Activated CD4-positive, alpha-beta T cell treated with anti-CD3 and anti-CD28 coated beads for 1 hour (primary cell): Measurements from ENCODE around the gene PCDHB9.
"Not testable (repeated sequence)": the region's sequence is repeated elsewhere in the genome, so short reads cannot be mapped to it uniquely, and the experiment has no call there.

Experiments used
- DNase-seq: peaks from one replicate; pipeline ENCODE4 v3.0.0-alpha.2; 2020

Gene PCDHB9

DNA sequence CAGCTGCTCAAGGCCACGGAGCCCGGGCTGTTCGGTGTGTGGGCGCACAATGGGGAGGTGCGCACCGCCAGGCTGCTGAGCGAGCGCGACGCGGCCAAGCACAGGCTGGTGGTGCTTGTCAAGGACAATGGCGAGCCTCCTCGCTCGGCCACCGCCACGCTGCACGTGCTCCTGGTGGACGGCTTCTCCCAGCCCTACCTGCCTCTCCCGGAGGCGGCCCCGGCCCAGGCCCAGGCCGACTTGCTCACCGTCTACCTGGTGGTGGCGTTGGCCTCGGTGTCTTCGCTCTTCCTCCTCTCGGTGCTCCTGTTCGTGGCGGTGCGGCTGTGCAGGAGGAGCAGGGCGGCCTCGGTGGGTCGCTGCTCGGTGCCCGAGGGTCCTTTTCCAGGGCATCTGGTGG is 2.2 kb downstream of the PCDHB9 start:
- DNase-seq, result not testable (repeated sequence)

DNA sequence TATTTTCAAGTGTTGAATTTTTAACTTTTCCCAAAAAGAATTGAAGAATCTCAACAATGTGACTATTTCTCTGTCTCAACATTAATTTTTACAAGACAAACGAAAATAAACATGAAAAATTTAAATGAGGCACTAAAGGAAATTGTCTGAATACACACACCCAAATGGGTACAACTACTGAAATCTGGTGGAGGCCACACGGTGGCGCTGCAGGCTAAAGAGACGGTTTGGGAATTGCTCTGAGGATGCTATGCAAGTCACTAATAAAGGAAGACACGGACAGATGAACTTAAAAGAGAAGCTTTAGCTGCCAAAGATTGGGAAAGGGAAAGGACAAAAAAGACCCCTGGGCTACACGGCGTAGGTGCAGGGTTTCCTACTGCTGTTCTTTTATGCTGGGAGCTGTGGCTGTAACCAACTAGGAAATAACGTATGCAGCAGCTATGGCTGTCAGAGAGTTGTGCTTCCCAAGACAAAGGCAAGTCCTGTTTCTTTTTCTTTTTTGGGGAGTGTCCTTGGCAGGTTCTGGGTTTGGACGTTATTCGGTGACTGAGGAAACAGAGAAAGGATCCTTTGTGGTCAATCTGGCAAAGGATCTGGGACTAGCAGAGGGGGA is 5.3 kb downstream of the PCDHB9 start, which contains the start of gene PCDHB10:
Gene PCDHB10, plus strand, starts transcription at position 244 of the 616 bp plus-strand sequence. Its CDS starts 200 bp downstream, at position 444.
- no peak for DNase-seq

DNA sequence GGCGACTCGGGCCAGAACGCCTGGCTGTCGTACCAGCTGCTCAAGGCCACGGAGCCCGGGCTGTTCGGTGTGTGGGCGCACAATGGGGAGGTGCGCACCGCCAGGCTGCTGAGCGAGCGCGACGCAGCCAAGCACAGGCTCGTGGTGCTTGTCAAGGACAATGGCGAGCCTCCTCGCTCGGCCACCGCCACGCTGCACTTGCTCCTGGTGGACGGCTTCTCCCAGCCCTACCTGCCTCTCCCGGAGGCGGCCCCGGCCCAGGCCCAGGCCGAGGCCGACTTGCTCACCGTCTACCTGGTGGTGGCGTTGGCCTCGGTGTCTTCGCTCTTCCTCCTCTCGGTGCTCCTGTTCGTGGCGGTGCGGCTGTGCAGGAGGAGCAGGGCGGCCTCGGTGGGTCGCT is 7.4 kb downstream of the PCDHB9 start:
- DNase-seq, result not testable (repeated sequence)

DNA sequence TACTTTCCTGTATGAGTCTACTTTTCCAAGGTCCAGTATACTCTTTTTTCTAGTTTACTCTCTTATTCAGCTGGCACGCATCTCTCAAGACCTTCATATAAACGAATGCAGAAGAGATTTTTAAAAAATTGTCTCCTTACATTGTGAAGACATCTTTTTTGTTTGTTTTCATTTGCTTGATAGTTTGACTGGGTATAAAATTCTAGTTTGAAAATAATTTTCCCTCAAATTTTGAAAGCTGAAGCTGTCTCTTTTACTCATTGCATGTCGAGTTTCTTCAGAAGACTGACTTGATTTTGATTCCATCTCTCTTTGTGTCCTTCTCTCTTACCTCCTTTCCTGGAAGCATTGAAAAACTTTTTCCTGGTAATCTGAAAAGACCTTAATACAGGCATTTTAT is 9.4 kb downstream of the PCDHB9 start:
- DNase-seq, result no peak

DNA sequence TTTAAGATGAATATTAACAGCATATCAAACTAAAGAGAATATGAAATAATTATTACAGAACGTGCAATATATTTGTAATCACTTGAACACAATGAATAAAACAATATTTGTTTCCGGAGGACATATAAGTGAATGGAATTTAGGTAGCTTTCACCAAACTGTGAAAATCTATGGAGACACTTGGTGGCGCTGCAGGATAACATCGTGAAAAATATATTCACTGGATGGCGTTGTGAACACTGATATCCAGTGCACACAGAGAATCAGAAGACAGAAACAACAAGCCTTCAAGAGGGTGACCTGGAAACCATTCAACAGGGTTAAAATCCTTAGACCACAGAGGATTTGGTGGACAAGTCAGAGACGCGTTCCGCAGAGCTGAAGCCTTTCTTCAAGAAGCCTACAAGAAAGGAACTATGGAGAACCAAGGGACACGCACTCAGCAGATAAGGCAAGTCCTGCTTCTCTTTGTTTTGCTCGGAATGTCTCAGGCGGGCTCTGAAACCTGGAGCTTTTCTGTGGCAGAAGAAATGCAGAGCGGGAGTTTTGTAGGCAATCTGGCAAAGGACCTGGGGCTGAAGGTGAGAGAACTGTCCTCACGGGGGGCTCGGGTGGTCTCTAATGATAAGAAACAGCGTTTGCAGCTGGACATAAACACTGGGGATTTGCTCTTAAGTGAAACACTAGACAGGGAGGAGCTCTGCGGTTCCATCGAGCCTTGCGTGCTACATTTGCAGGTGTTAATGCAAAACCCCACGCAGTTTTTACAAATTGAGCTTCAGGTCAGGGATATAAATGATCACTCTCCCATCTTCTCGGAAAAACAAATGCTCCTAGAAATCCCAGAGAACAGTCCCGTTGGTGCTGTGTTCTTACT is 12.6 kb downstream of the PCDHB9 start, which contains the start of gene PCDHB11:
Gene PCDHB11, plus strand, starts transcription at position 269 of the 877 bp plus-strand sequence. Its CDS starts 148 bp downstream, at position 417.
- DNase-seq, result no peak

DNA sequence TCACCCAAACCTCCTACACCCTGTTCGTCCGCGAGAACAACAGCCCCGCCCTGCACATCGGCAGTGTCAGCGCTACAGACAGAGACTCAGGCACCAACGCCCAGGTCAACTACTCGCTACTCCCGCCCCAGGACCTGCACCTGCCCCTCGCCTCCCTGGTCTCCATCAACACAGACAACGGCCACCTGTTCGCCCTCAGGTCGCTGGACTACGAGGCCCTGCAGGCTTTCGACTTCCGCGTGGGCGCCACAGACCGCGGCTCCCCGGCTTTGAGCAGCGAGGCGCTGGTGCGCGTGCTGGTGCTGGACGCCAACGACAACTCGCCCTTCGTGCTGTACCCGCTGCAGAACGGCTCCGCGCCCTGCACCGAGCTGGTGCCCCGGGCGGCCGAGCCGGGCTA is 14.2 kb downstream of the PCDHB9 start:
- DNase-seq, result not testable (repeated sequence)

DNA sequence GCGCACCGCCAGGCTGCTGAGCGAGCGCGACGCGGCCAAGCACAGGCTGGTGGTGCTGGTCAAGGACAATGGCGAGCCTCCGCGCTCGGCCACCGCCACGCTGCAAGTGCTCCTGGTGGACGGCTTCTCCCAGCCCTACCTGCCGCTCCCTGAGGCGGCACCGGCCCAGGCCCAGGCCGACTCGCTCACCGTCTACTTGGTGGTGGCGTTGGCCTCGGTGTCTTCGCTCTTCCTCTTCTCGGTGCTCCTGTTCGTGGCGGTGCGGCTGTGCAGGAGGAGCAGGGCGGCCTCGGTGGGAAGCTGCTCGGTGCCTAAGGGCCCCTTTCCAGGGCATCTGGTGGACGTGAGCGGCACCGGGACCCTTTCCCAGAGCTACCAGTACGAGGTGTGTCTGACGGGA is 14.7 kb downstream of the PCDHB9 start:
- not testable (repeated sequence) for DNase-seq

DNA sequence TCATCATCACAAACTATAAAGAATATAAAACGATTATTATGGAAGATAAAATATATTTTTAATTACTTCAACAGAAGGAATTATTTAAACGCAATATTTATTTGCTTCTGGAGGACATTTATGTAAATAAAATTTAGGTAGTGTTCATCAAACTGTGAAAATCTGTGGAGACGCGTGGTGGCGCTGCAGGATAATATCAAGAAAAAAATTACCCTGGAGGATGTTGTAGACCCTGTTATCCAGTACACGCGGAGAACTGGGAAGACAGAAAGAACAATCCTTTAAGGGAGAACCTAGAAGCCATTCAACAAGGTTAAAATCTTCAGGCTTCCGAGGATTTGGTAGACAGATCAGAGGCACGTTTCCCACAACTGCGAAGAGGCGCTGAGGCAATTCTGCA is 21.5 kb downstream of the PCDHB9 start, which contains the start of gene PCDHB12:
Gene PCDHB12, plus strand, starts transcription at position 242 of the 400 bp plus-strand sequence. CDS start 189 bp downstream, outside the sequence.
- no peak for DNase-seq

DNA sequence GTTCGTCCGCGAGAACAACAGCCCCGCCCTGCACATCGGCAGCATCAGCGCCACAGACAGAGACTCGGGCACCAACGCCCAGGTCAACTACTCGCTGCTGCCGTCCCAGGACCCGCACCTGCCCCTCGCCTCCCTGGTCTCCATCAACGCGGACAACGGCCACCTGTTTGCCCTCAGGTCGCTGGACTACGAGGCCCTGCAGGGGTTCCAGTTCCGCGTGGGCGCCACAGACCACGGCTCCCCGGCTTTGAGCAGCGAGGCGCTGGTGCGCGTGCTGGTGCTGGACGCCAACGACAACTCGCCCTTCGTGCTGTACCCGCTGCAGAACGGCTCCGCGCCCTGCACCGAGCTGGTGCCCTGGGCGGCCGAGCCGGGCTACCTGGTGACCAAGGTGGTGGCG is 23.3 kb downstream of the PCDHB9 start:
- DNase-seq, result not testable (repeated sequence)

DNA sequence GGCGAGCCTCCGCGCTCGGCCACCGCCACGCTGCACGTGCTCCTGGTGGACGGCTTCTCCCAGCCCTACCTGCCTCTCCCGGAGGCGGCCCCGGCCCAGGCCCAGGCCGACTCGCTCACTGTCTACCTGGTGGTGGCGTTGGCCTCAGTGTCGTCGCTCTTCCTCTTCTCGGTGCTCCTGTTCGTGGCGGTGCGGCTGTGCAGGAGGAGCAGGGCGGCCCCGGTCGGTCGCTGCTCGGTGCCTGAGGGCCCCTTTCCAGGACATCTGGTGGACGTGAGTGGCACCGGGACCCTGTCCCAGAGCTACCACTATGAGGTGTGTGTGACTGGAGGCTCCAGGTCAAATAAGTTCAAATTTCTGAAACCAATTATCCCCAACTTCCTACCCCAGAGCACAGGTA is 23.9 kb downstream of the PCDHB9 start:
- not testable (repeated sequence) for DNase-seq

DNA sequence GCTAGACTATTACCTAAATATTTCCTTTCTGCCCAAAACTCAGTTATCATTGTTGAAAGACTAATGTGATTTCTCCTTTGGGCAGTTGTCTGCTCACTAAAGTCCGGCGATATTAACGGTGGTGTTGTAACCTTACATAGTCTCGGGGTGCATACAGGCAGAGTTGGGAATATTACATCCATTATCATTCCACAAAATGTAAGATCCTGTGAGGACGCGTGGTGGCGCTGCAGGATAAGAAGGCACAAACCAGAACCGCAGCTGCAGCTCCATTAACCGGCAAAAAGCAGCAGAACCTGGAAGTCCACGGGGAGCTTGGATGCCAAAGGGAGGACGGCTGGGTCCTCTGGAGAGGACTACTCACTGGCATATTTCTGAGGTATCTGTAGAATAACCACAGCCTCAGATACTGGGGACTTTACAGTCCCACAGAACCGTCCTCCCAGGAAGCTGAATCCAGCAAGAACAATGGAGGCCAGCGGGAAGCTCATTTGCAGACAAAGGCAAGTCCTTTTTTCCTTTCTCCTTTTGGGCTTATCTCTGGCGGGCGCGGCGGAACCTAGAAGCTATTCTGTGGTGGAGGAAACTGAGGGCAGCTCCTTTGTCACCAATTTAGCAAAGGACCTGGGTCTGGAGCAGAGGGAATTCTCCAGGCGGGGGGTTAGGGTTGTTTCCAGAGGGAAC is 26.8 kb downstream of the PCDHB9 start, which contains the start of gene PCDHB13:
Gene PCDHB13, plus strand, starts transcription at position 264 of the 684 bp plus-strand sequence. Its CDS starts 205 bp downstream, at position 469.
- not testable (repeated sequence) for DNase-seq

DNA sequence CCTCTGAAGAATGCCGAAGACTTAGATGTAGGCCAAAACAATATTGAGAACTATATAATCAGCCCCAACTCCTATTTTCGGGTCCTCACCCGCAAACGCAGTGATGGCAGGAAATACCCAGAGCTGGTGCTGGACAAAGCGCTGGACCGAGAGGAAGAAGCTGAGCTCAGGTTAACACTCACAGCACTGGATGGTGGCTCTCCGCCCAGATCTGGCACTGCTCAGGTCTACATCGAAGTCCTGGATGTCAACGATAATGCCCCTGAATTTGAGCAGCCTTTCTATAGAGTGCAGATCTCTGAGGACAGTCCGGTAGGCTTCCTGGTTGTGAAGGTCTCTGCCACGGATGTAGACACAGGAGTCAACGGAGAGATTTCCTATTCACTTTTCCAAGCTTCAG is 27.6 kb downstream of the PCDHB9 start:
- not testable (repeated sequence) for DNase-seq

DNA sequence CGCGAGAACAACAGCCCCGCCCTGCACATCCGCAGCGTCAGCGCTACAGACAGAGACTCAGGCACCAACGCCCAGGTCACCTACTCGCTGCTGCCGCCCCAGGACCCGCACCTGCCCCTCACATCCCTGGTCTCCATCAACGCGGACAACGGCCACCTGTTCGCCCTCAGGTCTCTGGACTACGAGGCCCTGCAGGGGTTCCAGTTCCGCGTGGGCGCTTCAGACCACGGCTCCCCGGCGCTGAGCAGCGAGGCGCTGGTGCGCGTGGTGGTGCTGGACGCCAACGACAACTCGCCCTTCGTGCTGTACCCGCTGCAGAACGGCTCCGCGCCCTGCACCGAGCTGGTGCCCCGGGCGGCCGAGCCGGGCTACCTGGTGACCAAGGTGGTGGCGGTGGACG is 28.5 kb downstream of the PCDHB9 start:
- DNase-seq, result not testable (repeated sequence)

DNA sequence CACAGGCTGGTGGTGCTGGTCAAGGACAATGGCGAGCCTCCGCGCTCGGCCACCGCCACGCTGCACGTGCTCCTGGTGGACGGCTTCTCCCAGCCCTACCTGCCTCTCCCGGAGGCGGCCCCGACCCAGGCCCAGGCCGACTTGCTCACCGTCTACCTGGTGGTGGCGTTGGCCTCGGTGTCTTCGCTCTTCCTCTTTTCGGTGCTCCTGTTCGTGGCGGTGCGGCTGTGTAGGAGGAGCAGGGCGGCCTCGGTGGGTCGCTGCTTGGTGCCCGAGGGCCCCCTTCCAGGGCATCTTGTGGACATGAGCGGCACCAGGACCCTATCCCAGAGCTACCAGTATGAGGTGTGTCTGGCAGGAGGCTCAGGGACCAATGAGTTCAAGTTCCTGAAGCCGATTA is 29.1 kb downstream of the PCDHB9 start:
- DNase-seq, result not testable (repeated sequence)

DNA sequence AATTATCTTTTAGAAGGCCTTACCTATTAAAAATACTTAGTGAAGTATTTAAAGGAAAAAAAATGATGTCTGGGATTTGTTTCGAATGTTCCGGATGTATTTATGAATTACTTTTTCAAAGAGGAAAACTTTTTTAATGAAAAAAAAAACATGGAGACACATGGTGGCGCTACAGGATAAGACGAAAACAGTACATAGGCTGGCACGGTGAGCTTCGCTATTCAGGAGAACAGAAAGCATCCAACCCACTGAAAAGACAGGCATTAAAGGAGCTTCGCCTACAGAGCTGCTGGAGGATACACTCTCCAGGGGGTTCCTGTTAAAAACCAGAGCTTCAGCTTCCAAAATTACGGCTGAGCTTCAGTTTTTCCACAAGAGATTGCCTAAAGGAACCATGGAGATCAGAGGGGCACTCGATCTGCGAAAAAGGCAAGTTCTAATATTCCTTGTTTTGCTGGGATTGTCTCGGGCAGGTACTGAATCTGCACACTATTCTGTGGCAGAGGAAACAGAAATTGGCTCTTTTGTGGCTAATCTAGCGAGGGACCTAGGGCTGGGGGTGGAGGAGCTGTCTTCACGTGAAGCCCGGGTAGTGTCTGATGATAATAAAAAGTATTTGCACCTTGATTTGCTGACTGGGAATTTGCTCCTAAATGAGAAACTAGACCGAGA is 36.3 kb downstream of the PCDHB9 start, which contains the start of gene PCDHB14:
Gene PCDHB14, plus strand, starts transcription at position 232 of the 672 bp plus-strand sequence. Its CDS starts 163 bp downstream, at position 395.
- no peak for DNase-seq

DNA sequence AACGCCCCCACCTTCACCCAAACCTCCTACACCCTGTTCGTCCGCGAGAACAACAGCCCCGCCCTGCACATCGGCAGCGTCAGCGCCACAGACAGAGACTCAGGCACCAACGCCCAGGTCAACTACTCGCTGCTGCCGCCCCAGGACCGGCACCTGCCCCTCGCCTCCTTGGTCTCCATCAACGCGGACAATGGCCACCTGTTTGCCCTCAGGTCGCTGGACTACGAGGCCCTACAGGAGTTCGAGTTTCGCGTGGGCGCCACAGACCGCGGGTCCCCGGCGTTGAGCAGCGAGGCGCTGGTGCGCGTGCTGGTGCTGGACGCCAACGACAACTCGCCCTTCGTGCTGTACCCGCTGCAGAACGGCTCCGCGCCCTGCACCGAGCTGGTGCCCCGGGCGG is 37.9 kb downstream of the PCDHB9 start:
- not testable (repeated sequence) for DNase-seq

DNA sequence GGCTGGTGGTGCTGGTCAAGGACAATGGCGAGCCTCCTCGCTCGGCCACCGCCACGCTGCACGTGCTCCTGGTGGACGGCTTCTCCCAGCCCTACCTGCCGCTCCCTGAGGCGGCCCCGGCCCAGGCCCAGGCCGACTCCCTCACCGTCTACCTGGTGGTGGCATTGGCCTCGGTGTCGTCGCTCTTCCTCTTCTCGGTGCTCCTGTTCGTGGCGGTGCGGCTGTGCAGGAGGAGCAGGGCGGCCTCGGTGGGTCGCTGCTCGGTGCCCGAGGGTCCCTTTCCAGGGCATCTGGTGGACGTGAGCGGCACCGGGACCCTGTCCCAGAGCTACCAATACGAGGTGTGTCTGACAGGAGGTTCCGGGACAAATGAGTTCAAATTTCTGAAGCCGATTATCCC is 38.5 kb downstream of the PCDHB9 start:
- not testable (repeated sequence) for DNase-seq

DNA sequence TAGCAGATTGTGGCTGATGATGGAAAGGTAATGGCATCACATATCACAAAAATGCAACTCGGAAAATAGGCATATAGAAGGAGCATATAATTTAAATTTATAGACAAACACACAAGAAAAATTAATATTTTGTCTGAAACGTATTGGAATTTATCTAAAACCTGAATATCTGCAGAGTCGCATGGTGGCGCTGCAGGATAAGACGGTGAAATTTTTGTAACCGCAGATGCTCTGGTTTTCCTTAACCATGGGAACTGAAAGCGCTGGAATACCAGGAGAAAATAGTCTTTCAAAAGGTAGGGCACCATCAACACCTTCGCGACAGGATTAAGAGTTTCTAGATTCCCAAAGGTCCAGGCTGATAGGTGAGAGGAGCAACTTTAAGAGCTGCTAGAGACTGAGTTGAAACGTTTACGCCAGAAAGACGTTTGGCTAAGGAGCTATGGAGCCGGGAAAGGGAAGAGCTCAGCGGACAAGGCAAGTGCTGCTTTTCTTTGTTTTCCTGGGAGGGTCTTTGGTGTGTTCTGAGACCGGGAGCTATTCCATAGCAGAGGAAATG is 47.2 kb downstream of the PCDHB9 start:
- no peak for DNase-seq

DNA sequence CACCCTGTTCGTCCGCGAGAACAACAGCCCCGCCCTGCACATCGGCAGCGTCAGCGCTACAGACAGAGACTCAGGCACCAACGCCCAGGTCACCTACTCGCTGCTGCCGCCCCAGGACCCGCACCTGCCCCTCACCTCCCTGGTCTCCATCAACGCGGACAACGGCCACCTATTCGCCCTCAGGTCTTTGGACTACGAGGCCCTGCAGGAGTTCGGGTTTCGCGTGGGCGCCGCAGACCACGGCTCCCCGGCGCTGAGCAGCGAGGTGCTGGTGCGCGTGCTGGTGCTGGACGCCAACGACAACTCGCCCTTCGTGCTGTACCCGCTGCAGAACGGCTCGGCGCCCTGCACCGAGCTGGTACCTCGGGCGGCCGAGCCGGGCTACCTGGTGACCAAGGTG is 49.0 kb downstream of the PCDHB9 start:
- DNase-seq, result not testable (repeated sequence)

DNA sequence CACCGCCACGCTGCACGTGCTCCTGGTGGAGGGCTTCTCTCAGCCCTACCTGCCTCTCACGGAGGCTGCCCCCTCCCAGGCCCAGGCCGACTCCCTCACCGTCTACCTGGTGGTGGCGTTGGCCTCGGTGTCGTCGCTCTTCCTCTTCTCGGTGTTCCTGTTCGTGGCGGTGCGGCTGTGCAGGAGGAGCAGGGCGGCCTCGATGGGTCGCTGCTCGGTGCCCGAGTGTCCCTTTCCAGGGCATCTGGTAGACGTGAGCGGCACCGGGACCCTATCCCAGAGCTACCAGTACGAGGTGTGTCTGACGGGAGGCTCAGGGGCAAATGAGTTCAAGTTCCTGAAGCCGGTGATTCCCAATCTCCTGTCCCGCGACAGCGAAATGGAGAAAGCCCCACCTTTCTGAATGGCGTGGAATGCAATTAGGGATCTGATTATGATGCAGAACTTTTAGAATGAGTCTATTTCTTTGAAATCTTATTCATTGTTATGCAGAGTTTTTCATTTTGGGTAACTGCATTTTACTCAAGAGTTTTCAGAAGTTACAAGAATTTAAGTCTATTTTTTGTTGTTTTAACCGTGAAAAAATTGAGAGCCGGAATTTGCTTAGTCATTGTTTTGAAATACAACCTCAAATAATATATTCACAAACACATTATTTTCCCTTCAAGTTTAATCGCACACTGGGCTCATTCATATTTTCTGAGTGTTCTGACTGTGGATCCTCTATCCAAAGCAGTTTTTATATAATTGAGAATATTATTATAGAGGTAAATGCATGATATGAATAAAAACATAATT is 49.8 kb downstream of the PCDHB9 start:
- DNase-seq, result no peak
